Measurements from ENCODE around the gene MYH1. TPM values are rescaled to one million over a fixed set of nuclear protein-coding genes. Genes with fewer than 3 reads are reported as not detected.

The MYH1 gene
- total and polyA plus RNA-seq, 3 experiments from 2014 or later, result not detected

Other genes starting within 250 kb of the MYH1 start
- gene MYH13, start 145.5 kb downstream of the MYH1 start, total RNA-seq, result not detected
- not detected for gene MYH13, start 145.5 kb downstream of the MYH1 start, polyA plus RNA-seq
- not detected for gene MYH8, start 96.6 kb downstream of the MYH1 start, total RNA-seq
- not detected for gene MYH8, start 96.6 kb downstream of the MYH1 start, polyA plus RNA-seq
- gene MYH4, start 49.0 kb downstream of the MYH1 start, total RNA-seq, result not detected
- gene MYH4, start 49.0 kb downstream of the MYH1 start, polyA plus RNA-seq, result not detected
- not detected for gene MYH2, start 31.1 kb upstream of the MYH1 start, total RNA-seq
- gene MYH2, start 31.1 kb upstream of the MYH1 start, polyA plus RNA-seq, result not detected
- 1 to 10 TPM; 2.6 to 3.5 TPM for gene MYH3, start 138.8 kb upstream of the MYH1 start, total RNA-seq
- not detected for gene MYH3, start 138.8 kb upstream of the MYH1 start, polyA plus RNA-seq
- gene SCO1, start 179.0 kb upstream of the MYH1 start, total RNA-seq, result 10 to 100 TPM; 45.5 to 46.9 TPM
- 15.9 TPM for gene SCO1, start 179.0 kb upstream of the MYH1 start, polyA plus RNA-seq
- 1 to 10 TPM; 9.8 to 10.0 TPM for gene ADPRM, start 179.1 kb upstream of the MYH1 start, total RNA-seq
- 27.3 TPM for gene ADPRM, start 179.1 kb upstream of the MYH1 start, polyA plus RNA-seq
- gene TMEM220, start 211.5 kb upstream of the MYH1 start, total RNA-seq, result 1 to 10 TPM in 1 of 2 experiments, under 1 TPM in 1; 0.55 to 1.1 TPM
- gene TMEM220, start 211.5 kb upstream of the MYH1 start, polyA plus RNA-seq, result 1.4 TPM